ENCODE data around the gene RHOC.
"Not testable (repeated sequence)": the region's sequence is repeated elsewhere in the genome, so short reads cannot be mapped to it uniquely, and the experiment has no call there.

Gene RHOC
- total RNA-seq = 0.65 to 21.9 (median 4.5) reads per million in 9 experiments

DNA sequence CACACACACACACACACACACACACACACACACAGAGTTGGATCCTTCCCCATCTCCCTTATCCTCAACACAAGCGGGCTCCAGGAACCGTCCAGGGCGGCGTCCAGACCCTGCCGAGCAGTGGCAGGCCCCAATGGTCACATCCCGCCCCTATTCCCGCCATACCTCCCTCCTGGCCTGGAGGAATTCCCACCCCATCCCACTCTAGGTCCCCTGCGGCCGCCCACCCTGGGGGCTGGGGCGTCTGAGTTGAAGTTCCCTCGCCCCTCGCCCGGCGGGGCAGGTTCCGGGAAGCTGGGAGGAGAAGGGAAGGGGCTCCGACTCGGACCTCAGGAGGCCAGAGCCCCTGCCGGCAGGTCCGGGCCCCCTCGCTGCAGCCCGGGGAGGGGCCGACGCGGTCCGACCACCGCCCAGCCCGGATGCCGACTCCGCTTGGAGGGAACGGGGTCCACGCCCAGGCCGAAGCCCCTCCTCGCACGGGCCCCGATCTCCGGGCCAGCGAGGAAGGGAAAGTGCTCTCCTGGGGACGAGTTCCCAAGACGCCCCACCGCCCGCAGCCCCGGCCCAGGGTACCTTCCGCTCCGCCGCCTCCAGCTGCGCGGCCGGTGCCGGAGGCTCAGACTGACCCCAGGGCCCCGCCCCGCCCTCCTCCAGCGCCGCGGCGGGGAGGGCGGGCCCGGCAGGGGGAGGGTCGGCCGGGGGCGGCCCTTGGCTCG lies at the start of gene RHOC:
RHOC (minus strand) TSS at position 623 of the 716 bp plus-strand sequence. CDS start 3,328 bp downstream, outside the sequence.
- ATAC-seq (replicated peaks) = peak; percentile 53
- no peaks in the 10 kb centered on the region for H3K9me3 Mint-ChIP-seq
- peak within 1 kb of the TSS; percentile 86 to 93 for H3K27ac Mint-ChIP-seq
- H3K4me3 Mint-ChIP-seq = peak within 1 kb of the TSS; percentile 81 to 83
- peaks cover 19% of the 10 kb centered on the region for H3K36me3 Mint-ChIP-seq (ENCODE audit: insufficient read depth)
- H3K27me3 Mint-ChIP-seq = no peaks in the 10 kb centered on the region
- no peak for DNase-seq
- peaks cover 42 to 49% of the 10 kb centered on the region in 2 donors for H3K4me1 Mint-ChIP-seq (ENCODE audit: low read depth in 2 of 2)

DNA sequence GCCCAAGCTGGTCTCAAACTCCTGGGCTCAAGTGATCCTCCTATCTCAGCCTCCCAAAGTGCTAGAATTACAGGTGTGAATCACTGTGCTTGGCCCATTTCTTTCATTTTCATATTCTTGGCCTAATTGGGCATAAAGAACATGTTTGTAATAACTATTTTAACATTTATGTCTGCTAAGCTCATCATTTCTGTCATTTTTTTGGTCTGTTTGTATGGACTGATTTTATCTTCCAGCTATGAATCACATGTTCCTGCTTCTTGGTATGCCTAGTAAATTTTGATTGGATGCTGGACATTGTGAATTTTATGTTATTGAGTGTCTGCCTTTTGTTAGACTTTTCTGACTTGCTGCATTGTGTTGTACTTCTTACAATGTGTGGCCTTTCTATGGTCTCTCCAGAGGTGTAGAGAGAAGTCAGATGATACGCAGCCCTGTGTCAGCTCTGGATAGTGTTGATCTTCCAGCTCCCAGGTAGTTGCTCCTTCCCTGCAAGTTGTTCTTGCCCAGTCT lies 47.2 kb upstream of the RHOC start:
- Mint-ChIP-seq H3K4me3 (no peak overlapping the region), H3K36me3 (ENCODE audit: insufficient read depth) (no peaks in the 10 kb centered on the region)

DNA sequence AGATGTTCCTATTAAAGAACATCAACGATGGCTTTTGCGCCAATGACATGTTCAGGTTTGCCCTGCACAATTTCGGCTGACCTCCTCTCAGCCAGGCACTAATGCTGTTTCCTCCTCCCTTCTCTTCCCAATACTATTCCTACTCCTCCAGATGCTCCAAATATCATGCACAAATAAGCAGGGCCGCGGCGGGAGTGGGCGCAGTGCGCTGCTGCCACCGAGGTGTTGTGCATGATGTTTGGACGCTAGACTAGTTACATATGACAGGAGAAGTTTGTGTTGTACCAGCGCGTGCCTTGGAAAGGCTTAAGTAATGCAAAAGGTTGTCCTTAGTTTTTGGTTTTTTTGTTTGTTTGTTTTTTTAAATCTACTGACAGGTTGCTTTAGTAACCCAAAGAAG lies 41.5 kb upstream of the RHOC start:
- peaks cover 44 to 61% of the 10 kb centered on the region in 2 donors for H3K27me3 Mint-ChIP-seq
- no peak overlapping the region for H3K27ac Mint-ChIP-seq
- H3K4me3 Mint-ChIP-seq = no peak overlapping the region
- DNase-seq = no peak
- H3K4me1 Mint-ChIP-seq (ENCODE audit: low read depth in 2 of 2) = no peaks in the 10 kb centered on the region
- H3K9me3 Mint-ChIP-seq = no peaks in the 10 kb centered on the region
- no peak for ATAC-seq (replicated peaks)
- peaks cover 4% of the 10 kb centered on the region for H3K36me3 Mint-ChIP-seq (ENCODE audit: insufficient read depth)

More for the DNA sequence above, 47.2 kb upstream of the RHOC start:
- peaks cover 51 to 75% of the 10 kb centered on the region in 2 donors for H3K27me3 Mint-ChIP-seq
- no peak for DNase-seq
- no peaks in the 10 kb centered on the region for H3K4me1 Mint-ChIP-seq (ENCODE audit: low read depth in 2 of 2)
- ATAC-seq (replicated peaks) = no peak
- H3K9me3 Mint-ChIP-seq = peaks cover 0 to 5% of the 10 kb centered on the region in 2 donors
- H3K27ac Mint-ChIP-seq = no peak overlapping the region

DNA sequence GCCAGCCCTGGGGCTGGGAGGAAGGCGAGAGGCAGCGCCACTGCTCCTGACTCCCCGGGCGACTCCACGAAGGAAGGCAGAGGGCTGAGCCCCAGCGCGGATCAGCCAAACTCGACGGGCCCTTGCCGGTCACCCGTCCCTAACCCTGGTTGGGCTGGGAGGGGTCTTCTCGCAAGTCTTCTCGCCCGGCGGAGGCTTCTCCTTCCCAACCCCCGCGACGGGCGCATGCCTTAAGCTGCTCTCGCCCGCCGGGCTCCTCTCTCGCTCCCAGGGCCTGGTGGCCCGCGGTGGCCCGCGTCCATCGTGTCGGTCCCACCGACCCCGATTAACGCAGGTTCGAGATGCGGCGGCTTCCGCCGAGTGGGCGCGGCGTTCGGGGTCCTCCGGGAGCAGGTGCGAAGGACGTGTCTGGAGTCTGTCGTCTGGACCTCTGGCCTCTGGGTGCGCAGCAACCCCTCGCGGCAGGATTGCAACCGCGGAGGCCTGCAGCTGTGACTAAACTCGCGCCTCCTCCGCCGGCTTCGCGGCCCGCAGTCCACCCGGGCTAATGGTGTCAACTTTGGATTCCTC lies 37.2 kb upstream of the RHOC start:
- no peak overlapping the region for H3K27ac Mint-ChIP-seq
- peaks cover 75 to 85% of the 10 kb centered on the region in 2 donors for H3K27me3 Mint-ChIP-seq
- peaks cover 4% of the 10 kb centered on the region for H3K36me3 Mint-ChIP-seq (ENCODE audit: insufficient read depth)
- H3K4me3 Mint-ChIP-seq = peak overlapping the region; percentile 36 to 49
- no peak for ATAC-seq (replicated peaks)
- H3K4me1 Mint-ChIP-seq (ENCODE audit: low read depth in 2 of 2) = no peaks in the 10 kb centered on the region
- no peak for DNase-seq
- no peaks in the 10 kb centered on the region for H3K9me3 Mint-ChIP-seq

DNA sequence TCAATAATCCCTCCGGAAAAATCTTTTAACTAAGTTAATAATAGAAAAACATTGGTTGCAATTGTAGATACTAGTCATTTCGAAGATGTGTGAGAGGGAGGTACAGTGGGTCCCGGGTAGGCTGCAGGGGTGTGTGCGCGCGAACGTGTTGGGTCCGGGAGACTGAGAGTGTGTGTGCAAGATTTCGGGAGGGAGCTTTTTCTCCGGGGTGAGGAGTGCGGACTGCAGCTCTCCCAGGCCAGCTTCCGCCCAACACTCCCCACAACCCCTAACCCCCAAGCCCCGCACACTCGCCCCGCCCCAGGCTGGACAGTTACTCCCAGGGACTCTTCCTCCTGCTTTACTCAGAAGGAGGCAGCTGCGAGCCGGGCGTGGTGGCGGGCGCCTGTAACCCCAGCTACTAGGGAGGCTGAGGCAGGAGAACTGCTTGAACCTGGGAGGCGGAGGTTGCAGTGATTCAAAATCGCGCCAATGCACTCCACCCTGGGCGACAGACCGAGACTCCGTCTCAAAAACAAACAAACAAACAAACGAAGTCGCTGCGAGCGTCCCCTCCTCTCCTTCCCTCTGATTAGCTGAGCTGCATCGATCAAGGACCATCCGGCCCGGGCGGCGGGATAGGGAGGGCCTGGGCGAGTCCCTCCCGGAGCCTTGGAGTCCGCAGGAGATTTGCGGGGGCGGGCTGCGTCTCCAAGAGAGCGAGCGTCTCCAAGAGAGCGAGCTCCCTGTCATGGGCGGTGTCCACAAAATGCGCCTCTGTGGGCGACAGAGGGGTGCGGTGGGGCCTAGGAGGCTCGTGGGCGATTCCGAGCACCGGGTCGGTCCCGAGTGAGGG lies 36.5 kb upstream of the RHOC start:
- no peaks in the 10 kb centered on the region for H3K9me3 Mint-ChIP-seq
- peaks cover 78 to 87% of the 10 kb centered on the region in 2 donors for H3K27me3 Mint-ChIP-seq
- H3K4me3 Mint-ChIP-seq = peak overlapping the region; percentile 14 to 31
- DNase-seq (no peak), ATAC-seq (replicated peaks) (no peak)
- H3K27ac Mint-ChIP-seq = no peak overlapping the region
- peaks cover 4% of the 10 kb centered on the region for H3K36me3 Mint-ChIP-seq (ENCODE audit: insufficient read depth)
- no peaks in the 10 kb centered on the region for H3K4me1 Mint-ChIP-seq (ENCODE audit: low read depth in 2 of 2)

DNA sequence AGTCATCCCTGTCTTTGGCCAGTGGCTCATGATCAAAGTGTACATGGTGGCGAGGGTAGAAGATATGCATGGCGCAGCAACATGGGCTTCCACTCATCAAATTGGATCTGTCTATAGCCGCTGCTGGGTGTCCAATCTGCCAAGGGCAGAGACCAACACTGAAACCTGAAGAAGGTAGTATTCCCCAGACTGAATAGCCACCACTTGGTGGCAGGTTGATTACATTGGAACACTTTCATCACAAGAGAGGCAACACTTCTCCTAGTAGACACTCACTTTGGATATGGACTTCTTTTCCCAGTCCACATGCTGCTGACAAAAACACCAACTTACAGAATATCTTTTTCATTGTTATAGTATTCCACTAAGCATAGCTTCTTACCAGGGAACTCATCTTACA lies 30.6 kb upstream of the RHOC start:
- no peak overlapping the region for H3K4me3 Mint-ChIP-seq
- ATAC-seq (replicated peaks) (no peak), DNase-seq (no peak)
- no peaks in the 10 kb centered on the region for H3K36me3 Mint-ChIP-seq (ENCODE audit: insufficient read depth)
- H3K4me1 Mint-ChIP-seq (ENCODE audit: low read depth in 2 of 2) = no peaks in the 10 kb centered on the region
- no peak overlapping the region for H3K27ac Mint-ChIP-seq
- H3K27me3 Mint-ChIP-seq = peaks cover 73 to 83% of the 10 kb centered on the region in 2 donors
- no peaks in the 10 kb centered on the region for H3K9me3 Mint-ChIP-seq

DNA sequence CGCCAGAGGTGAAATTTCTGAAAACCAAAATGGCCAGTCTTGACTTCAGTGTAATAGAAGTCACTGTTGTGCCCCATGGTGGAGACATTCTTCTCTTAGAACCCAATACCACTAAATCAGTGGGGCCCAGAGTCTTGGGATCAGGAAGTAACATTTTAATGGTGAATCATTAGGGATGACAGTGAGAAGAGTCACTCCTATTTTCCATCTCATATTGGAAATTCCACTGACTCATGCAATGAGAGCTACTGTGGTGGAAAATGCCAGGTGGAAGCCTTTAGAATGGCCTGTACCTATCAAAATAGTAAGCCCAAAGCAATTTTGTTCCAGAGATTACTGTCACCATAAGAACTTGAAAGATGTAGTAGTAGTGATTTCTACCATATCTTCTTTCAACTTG lies 28.8 kb upstream of the RHOC start:
- peaks cover under 1% of the 10 kb centered on the region for H3K36me3 Mint-ChIP-seq (ENCODE audit: insufficient read depth)
- H3K27ac Mint-ChIP-seq = no peak overlapping the region
- no peak overlapping the region for H3K4me3 Mint-ChIP-seq
- no peaks in the 10 kb centered on the region for H3K9me3 Mint-ChIP-seq
- H3K4me1 Mint-ChIP-seq (ENCODE audit: low read depth in 2 of 2) = no peaks in the 10 kb centered on the region
- H3K27me3 Mint-ChIP-seq = peaks cover 56 to 65% of the 10 kb centered on the region in 2 donors
- DNase-seq (no peak), ATAC-seq (replicated peaks) (no peak)

DNA sequence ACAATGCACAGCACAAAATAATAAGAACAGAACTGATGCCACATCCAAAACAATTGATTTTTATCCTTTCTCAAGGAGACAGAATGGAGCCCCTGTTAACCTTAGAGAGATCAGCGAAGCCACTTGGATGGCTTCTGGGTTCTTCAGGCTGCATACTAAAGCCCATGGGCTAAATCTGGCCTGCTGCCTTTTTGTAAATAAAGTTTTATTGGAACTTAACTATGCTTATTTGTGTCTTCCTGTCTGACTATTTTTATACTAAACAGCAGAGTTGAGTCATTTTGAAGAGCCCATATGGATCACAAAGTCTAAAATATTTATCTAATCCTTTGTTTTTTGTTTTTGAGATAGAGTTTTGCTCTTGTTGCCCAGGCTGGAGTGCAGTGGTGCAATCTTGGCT lies 24.5 kb upstream of the RHOC start:
- H3K27me3 Mint-ChIP-seq = peaks cover 23 to 26% of the 10 kb centered on the region in 2 donors
- H3K36me3 Mint-ChIP-seq (ENCODE audit: insufficient read depth) = peaks cover 4% of the 10 kb centered on the region
- H3K4me1 Mint-ChIP-seq (ENCODE audit: low read depth in 2 of 2) = no peaks in the 10 kb centered on the region
- no peak overlapping the region for H3K4me3 Mint-ChIP-seq
- H3K27ac Mint-ChIP-seq = no peak overlapping the region
- ATAC-seq (replicated peaks) (no peak), DNase-seq (no peak)
- H3K9me3 Mint-ChIP-seq = no peaks in the 10 kb centered on the region

DNA sequence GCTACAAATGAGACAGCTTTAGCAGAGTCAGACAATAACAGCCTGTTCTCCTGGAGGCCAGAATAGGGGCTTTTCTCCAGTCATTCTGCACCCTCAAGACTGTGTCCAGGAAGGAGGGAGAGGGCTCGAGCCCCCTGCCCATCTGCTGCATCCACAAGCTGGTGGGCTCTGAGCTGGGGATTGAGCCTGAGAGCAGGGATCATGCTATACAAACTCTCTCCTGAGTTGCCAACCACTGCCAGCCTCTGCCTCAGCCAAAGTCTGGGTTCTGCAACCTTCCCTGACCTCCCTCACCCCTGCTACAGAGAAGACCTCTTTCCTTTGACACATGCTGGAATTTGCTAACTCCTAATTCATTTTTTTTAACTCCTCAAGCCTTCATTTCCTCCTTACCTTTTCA lies 23.0 kb upstream of the RHOC start:
- Mint-ChIP-seq H3K27ac (no peak overlapping the region), H3K36me3 (ENCODE audit: insufficient read depth) (peaks cover 4% of the 10 kb centered on the region), H3K27me3 (peaks cover 22% of the 10 kb centered on the region in 2 donors), H3K4me1 (ENCODE audit: low read depth in 2 of 2) (no peaks in the 10 kb centered on the region), H3K4me3 (no peak overlapping the region), H3K9me3 (no peaks in the 10 kb centered on the region)
- ATAC-seq (replicated peaks) (no peak), DNase-seq (no peak)

DNA sequence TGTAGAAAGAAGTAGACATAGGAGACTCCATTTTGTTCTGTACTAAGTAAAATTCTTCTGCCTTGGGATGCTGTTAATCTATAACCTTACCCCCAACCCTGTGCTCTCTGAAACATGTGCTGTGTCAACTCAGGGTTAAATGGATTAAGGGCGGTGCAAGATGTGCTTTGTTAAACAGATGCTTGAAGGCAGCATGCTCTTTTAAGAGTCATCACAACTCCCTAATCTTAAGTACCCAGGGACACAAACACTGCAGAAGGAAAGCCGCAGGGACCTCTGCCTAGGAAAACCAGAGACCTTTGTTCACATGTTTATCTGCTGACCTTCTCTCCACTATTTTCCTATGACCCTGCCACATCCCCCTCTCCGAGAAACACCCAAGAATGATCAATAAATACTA lies 22.1 kb upstream of the RHOC start:
- not testable (repeated sequence) for H3K4me1 Mint-ChIP-seq (ENCODE audit: low read depth in 2 of 2); H3K36me3 Mint-ChIP-seq (ENCODE audit: insufficient read depth); H3K4me3 Mint-ChIP-seq; DNase-seq; ATAC-seq (replicated peaks); H3K9me3 Mint-ChIP-seq; H3K27ac Mint-ChIP-seq
- peaks cover 13% of the 10 kb centered on the region in 2 donors for H3K27me3 Mint-ChIP-seq

DNA sequence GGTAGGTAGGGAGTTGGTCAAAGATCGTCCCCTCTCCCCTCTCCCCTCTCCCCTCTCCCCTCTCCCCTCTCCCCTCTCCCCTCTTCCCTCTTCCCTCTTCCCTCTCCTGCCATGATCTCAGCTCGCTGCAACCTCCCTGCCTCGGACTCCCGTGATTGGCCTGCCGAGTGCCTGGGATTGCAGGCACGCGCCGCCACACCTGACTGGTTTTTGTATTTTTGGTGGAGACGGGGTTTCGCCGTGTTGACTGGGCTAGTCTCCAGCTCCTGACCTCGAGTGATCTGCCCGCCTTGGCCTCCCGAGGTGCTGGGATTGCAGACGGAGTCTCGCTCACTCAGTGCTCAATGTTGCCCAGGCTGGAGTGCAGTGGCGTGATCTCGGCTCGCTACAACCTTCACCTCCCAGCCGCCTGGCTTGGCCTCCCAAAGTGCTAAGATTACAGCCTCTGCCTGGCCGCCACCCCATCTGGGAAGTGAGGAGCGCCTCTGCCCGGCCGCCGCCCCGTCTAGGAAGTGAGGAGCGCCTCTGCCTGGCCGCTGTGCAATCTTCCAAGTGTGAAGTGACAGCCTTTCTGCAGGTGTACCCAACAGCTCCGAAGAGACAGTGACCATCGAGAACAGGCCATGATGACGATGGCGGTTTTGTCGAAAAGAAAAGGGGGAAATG lies 21.5 kb upstream of the RHOC start:
- peaks cover 10 to 13% of the 10 kb centered on the region in 2 donors for H3K27me3 Mint-ChIP-seq
- not testable (repeated sequence) for ATAC-seq (replicated peaks); H3K27ac Mint-ChIP-seq; H3K4me3 Mint-ChIP-seq; H3K4me1 Mint-ChIP-seq (ENCODE audit: low read depth in 2 of 2); H3K9me3 Mint-ChIP-seq; H3K36me3 Mint-ChIP-seq (ENCODE audit: insufficient read depth); DNase-seq

DNA sequence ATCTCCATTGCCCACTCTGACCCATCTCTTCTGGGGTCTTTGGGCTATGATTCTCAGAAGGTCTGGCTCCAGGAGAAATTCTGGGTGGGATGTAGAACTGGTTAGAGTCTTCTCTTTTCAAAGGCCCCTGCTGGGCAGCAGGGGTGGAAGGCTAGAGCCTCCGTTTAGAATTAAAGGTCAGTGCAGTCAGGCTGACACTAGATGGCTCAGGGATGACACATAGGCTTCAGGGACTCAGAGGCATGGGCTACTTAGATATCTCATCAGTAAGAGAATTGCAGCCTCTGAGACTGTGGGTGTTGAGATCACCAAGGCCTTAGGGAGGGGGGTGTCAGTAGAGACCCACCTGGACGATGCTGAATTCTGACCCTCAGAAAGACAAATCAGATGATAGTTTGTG lies 20.8 kb upstream of the RHOC start:
- Mint-ChIP-seq H3K4me1 (ENCODE audit: low read depth in 2 of 2) (peaks cover 0 to 2% of the 10 kb centered on the region in 2 donors), H3K36me3 (ENCODE audit: insufficient read depth) (peaks cover 4% of the 10 kb centered on the region), H3K9me3 (no peaks in the 10 kb centered on the region), H3K27me3 (peaks cover 8 to 13% of the 10 kb centered on the region in 2 donors), H3K4me3 (no peak overlapping the region), H3K27ac (no peak overlapping the region)
- ATAC-seq (replicated peaks) (no peak), DNase-seq (no peak)

DNA sequence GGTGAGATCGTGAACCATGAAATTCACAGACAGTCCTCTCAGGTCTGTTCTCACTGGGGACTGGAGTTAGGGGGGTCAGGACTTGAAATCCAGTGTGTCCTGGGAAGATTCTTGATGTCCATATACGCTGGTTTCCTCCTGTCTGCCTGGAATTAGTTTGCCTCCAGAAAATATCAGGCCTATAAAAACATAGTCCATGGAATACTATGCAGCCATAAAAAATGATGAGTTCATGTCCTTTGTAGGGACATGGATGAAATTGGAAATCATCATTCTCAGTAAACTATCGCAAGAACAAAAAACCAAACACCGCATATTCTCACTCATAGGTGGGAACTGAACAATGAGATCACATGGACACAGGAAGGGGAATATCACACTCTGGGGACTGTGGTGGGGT lies 17.3 kb upstream of the RHOC start:
- peaks cover 27 to 42% of the 10 kb centered on the region in 2 donors for H3K27me3 Mint-ChIP-seq
- not testable (repeated sequence) for H3K9me3 Mint-ChIP-seq; H3K4me3 Mint-ChIP-seq; ATAC-seq (replicated peaks); H3K27ac Mint-ChIP-seq; H3K4me1 Mint-ChIP-seq (ENCODE audit: low read depth in 2 of 2); DNase-seq; H3K36me3 Mint-ChIP-seq (ENCODE audit: insufficient read depth)
